Smooth muscle cell (in vitro differentiated cells): ENCODE data around the gene LRSAM1. TPM values are rescaled to one million over a fixed set of nuclear protein-coding genes. Genes with fewer than 3 reads are reported as not detected.
A peak's percentile ranks its signal among the peaks of the same experiment; 100 is the strongest.

ENCODE experiments used
- DNase-seq: peaks from one replicate; lab custom pipeline; 2025; ENCODE audit not compliant: unreplicated experiment; lab: John Stamatoyannopoulos, UW
- H2AFZ ChIP-seq: fragments of 200-600 bp; sonication (generic); 2 replicates; pipeline ENCODE4 v1.6.0; 2016; ENCODE audit warnings: antibody characterized with exemption, low read depth, mild to moderate bottlenecking
- H3F3A ChIP-seq: fragments of 200-600 bp; sonication (generic); 2 replicates; pipeline ENCODE4 v1.6.0; 2017; ENCODE audit warnings: antibody characterized with exemption, low read depth
- H3K27ac ChIP-seq: fragments of 200-600 bp; sonication (generic); 2 replicates; pipeline ENCODE4 v1.5.1; 2016; ENCODE audit warnings: low read depth, mild to moderate bottlenecking
- H3K27me3 ChIP-seq: fragments of 200-600 bp; sonication (generic); 2 replicates; pipeline ENCODE4 v1.6.1; 2016; ENCODE audit warnings: low read depth, mild to moderate bottlenecking
- H3K36me3 ChIP-seq: fragments of 200-600 bp; sonication (generic); 2 replicates; pipeline ENCODE4 v1.5.1; 2016; ENCODE audit warnings: low read depth
- H3K4me1 ChIP-seq: fragments of 200-600 bp; sonication (generic); 2 replicates; pipeline ENCODE4 v1.5.1; 2016; ENCODE audit warnings: low read depth
- H3K4me2 ChIP-seq: fragments of 200-600 bp; sonication (generic); 2 replicates; pipeline ENCODE4 v1.6.0; 2016; ENCODE audit warnings: mild to moderate bottlenecking
- H3K4me3 ChIP-seq: fragments of 200-600 bp; sonication (generic); 2 replicates; pipeline ENCODE4 v1.5.1; 2016; ENCODE audit warnings: mild to moderate bottlenecking
- H3K79me2 ChIP-seq: fragments of 200-600 bp; sonication (generic); 2 replicates; pipeline ENCODE4 v1.6.0; 2016; ENCODE audit warnings: low read depth, mild to moderate bottlenecking
- H3K9ac ChIP-seq: fragments of 200-600 bp; sonication (generic); 2 replicates; pipeline ENCODE4 v1.6.0; 2016; ENCODE audit warnings: low read depth
- H3K9me3 ChIP-seq: fragments of 200-600 bp; sonication (generic); replicated peaks from 2 replicates; pipeline ENCODE4 v1.5.1; 2016; ENCODE audit warnings: low read depth
- H4K20me1 ChIP-seq: fragments of 200-600 bp; sonication (generic); 2 replicates; pipeline ENCODE4 v1.6.0; 2016; ENCODE audit warnings: low read depth
- CTCF ChIP-seq: fragments of 200-600 bp; sonication (generic); IDR thresholded peaks from 2 replicates; pipeline ENCODE4 v1.5.1; 2017; ENCODE audit warnings: borderline replicate concordance, mild to moderate bottlenecking, antibody characterized with exemption; ENCODE audit not compliant: insufficient read depth, poor library complexity, severe bottlenecking
- WGBS: methylation state at CpG from one replicate; pipeline ENCODE4 v1.1.7; 2016; ENCODE audit warnings: low lambda C conversion rate; 5-methylcytosine and 5-hydroxymethylcytosine counted together
- polyA plus RNA-seq: library from polyadenylated mRNA; unstranded; fragments of >200 nt; fragmentation: Nextera tagmentation; extraction: Ambion mirVana; gene quantifications from 2 replicates; pipeline ENCODE4 v1.2.1, GENCODE V29; 2016
- total RNA-seq: library from RNA; depleted of rRNA; stranded (reverse); fragments of >200 nt; gene quantifications from 2 replicates; pipeline ENCODE4 v1.2.3, GENCODE V29; 2014

LRSAM1 gene
- total and polyA plus RNA-seq, 2 experiments from 2014 or later: 10.5 to 27.0 TPM

GRCh38 chr9:127539982-127540663 lies 88.8 kb downstream of the LRSAM1 start:
- peaks cover 18% of the 10 kb centered on the region for H3K4me1 ChIP-seq
- no peaks in the 10 kb centered on the region for H3K9me3 ChIP-seq
- TF ChIP-seq CTCF: no peak
- DNase-seq: no peak
- peaks cover 100% of the 10 kb centered on the region for H4K20me1 ChIP-seq
- no peaks in the 10 kb centered on the region for H3K27me3 ChIP-seq
- no peak overlapping the region for H3K9ac ChIP-seq
- no peaks in the 10 kb centered on the region for H3F3A ChIP-seq
- WGBS: 85% methylated on average over 15 of the region's 15 CpGs
- no peak overlapping the region for H3K4me3 ChIP-seq
- H3K4me2 ChIP-seq: no peak overlapping the region
- peaks cover 100% of the 10 kb centered on the region for H3K79me2 ChIP-seq
- no peaks in the 10 kb centered on the region for H3K36me3 ChIP-seq
- peak overlapping the region; percentile 67 for H3K27ac ChIP-seq
- H2AFZ ChIP-seq: no peak overlapping the region

- H3K4me2 ChIP-seq: no peak overlapping the region
- no peaks in the 10 kb centered on the region for H3K27me3 ChIP-seq
- H3K9me3 ChIP-seq: no peaks in the 10 kb centered on the region
- peaks cover 100% of the 10 kb centered on the region for H4K20me1 ChIP-seq
- no peaks in the 10 kb centered on the region for H3K36me3 ChIP-seq
- DNase-seq: no peak
- no peaks in the 10 kb centered on the region for H3F3A ChIP-seq
- no peak for TF ChIP-seq CTCF
- peaks cover 100% of the 10 kb centered on the region for H3K79me2 ChIP-seq
- peaks cover 23% of the 10 kb centered on the region for H3K4me1 ChIP-seq
- H3K4me3 ChIP-seq: no peak overlapping the region
- H3K9ac ChIP-seq: no peak overlapping the region
- H2AFZ ChIP-seq: no peak overlapping the region
- WGBS: 78% methylated on average over 12 of the region's 13 CpGs
- H3K27ac ChIP-seq: peak overlapping the region; percentile 69
Measured at GRCh38 chr9:127540664-127541041, 89.3 kb downstream of the LRSAM1 start.

- H3K4me3 ChIP-seq: no peak overlapping the region
- no peak for TF ChIP-seq CTCF
- H3K4me2 ChIP-seq: no peak overlapping the region
- H3K27ac ChIP-seq: peak overlapping the region; percentile 69
- H3K9me3 ChIP-seq: no peaks in the 10 kb centered on the region
- peaks cover 28% of the 10 kb centered on the region for H3K4me1 ChIP-seq
- H2AFZ ChIP-seq: no peak overlapping the region
- WGBS: 92% methylated on average over 7 of the region's 7 CpGs
- H3K9ac ChIP-seq: no peak overlapping the region
- H3K79me2 ChIP-seq: peaks cover 100% of the 10 kb centered on the region
- no peaks in the 10 kb centered on the region for H3F3A ChIP-seq
- no peaks in the 10 kb centered on the region for H3K27me3 ChIP-seq
- no peaks in the 10 kb centered on the region for H3K36me3 ChIP-seq
- no peak for DNase-seq
- peaks cover 100% of the 10 kb centered on the region for H4K20me1 ChIP-seq
Measured at GRCh38 chr9:127541176-127541575, 89.9 kb downstream of the LRSAM1 start.

GRCh38 chr9:127541865-127542264 lies 90.6 kb downstream of the LRSAM1 start:
- no peaks in the 10 kb centered on the region for H3F3A ChIP-seq
- H3K9ac ChIP-seq: peak overlapping the region; percentile 34
- no peak overlapping the region for H2AFZ ChIP-seq
- WGBS: 58% methylated on average over 8 of the region's 8 CpGs
- H3K4me1 ChIP-seq: peaks cover 28% of the 10 kb centered on the region
- DNase-seq: no peak
- H3K79me2 ChIP-seq: peaks cover 100% of the 10 kb centered on the region
- TF ChIP-seq CTCF: no peak
- no peak overlapping the region for H3K4me3 ChIP-seq
- H3K36me3 ChIP-seq: no peaks in the 10 kb centered on the region
- peak overlapping the region; percentile 69 for H3K27ac ChIP-seq
- H3K9me3 ChIP-seq: no peaks in the 10 kb centered on the region
- no peaks in the 10 kb centered on the region for H3K27me3 ChIP-seq
- H4K20me1 ChIP-seq: peaks cover 100% of the 10 kb centered on the region
- peak overlapping the region; percentile 69 for H3K4me2 ChIP-seq
